HEK293 (cell line): ENCODE measurements around the gene MFSD2B.
"Not testable (repeated sequence)": the region's sequence is repeated elsewhere in the genome, so short reads cannot be mapped to it uniquely, and the experiment has no call there.

Experiments used
- CTCF ChIA-PET: fragments of 350-600 bp; formaldehyde crosslinking; extraction: SDS; loops from one replicate; lab custom pipeline; 2021; ENCODE audit warnings: antibody characterized with exemption; lab: Yijun Ruan, JAX
- POLR2A ChIA-PET: fragments of 300-600 bp; formaldehyde crosslinking; extraction: SDS; loops from one replicate; lab custom pipeline; 2020; ENCODE audit warnings: antibody characterized with exemption, inconsistent platforms; lab: Yijun Ruan, JAX
- H3K27ac ChIP-seq: fragments of 200-500 bp; sonication (Bioruptor generic); 2 replicates; pipeline ENCODE4 v1.5.1; 2014; ENCODE audit warnings: low read depth, low read length, control low read depth, inconsistent platforms; ENCODE audit errors: extremely low read depth
- H3K36me3 ChIP-seq, 2 experiments: fragments of 200-500 bp in 1 of 2; sonication (Bioruptor generic) in 1 of 2; 1 replicate in 1 of 2; 2 replicates in 1 of 2; pipeline ENCODE4 v1.5.1; 2014 to 2017; ENCODE audit warnings: inconsistent platforms in 2 of 2, low read length in 2 of 2; ENCODE audit not compliant: control insufficient read depth in 2 of 2, insufficient read depth in 1 of 2
- H3K4me1 ChIP-seq: fragments of 200-500 bp; sonication (Bioruptor generic); 2 replicates; pipeline ENCODE4 v1.5.1; 2014; ENCODE audit warnings: mild to moderate bottlenecking, low read length, inconsistent platforms; ENCODE audit not compliant: control insufficient read depth, insufficient read depth
- H3K4me3 ChIP-seq: 2 replicates; pipeline ENCODE4 v1.5.1; 2011; ENCODE audit warnings: low read depth, mild to moderate bottlenecking, control low read depth, low read length, moderate library complexity
- H3K9me3 ChIP-seq: fragments of 200-500 bp; sonication (Bioruptor generic); 2 replicates; pipeline ENCODE4 v1.5.1; 2014; ENCODE audit warnings: low read depth, low read length, inconsistent platforms; ENCODE audit not compliant: control insufficient read depth, insufficient read depth
- EGR2 ChIP-seq: fragments of 450-650 bp; formaldehyde crosslinking; IDR thresholded peaks from 2 replicates; pipeline ENCODE4 v1.5.1; 2016; ENCODE audit warnings: low read depth, missing biosample characterization, missing genetic modification characterization
- MYNN ChIP-seq: fragments of 450-650 bp; formaldehyde crosslinking; IDR thresholded peaks from 2 replicates; pipeline ENCODE4 v1.5.1; 2016; ENCODE audit warnings: missing biosample characterization, missing genetic modification characterization, borderline replicate concordance
- PRDM1 ChIP-seq: fragments of 450-650 bp; formaldehyde crosslinking; IDR thresholded peaks from 2 replicates; pipeline ENCODE4; 2016; ENCODE audit warnings: missing biosample characterization, missing genetic modification characterization
- YY1 ChIP-seq: fragments of 450-650 bp; formaldehyde crosslinking; IDR thresholded peaks from 2 replicates; pipeline ENCODE4 v1.5.1; 2018; ENCODE audit warnings: missing biosample characterization, missing genetic modification characterization
- ZBTB8A ChIP-seq: fragments of 450-650 bp; formaldehyde crosslinking; IDR thresholded peaks from 2 replicates; pipeline ENCODE4 v1.5.1; 2016; ENCODE audit warnings: missing biosample characterization, missing genetic modification characterization
- ZNF121 ChIP-seq: fragments of 450-650 bp; formaldehyde crosslinking; IDR thresholded peaks from 2 replicates; pipeline ENCODE4 v1.5.1; 2016; ENCODE audit warnings: missing biosample characterization, missing genetic modification characterization
- ZNF16 ChIP-seq: fragments of 450-650 bp; formaldehyde crosslinking; IDR thresholded peaks from 2 replicates; pipeline ENCODE4 v1.5.1; 2016; ENCODE audit warnings: low read depth, missing biosample characterization, missing genetic modification characterization
- ZNF184 ChIP-seq: fragments of 450-650 bp; IDR thresholded peaks from 2 replicates; pipeline ENCODE4 v1.5.1; 2018; ENCODE audit warnings: missing biosample characterization, mild to moderate bottlenecking, missing genetic modification characterization
- ZNF248 ChIP-seq: fragments of 450-650 bp; formaldehyde crosslinking; IDR thresholded peaks from 2 replicates; pipeline ENCODE4 v1.5.1; 2017; ENCODE audit warnings: missing biosample characterization, missing genetic modification characterization
- ZNF341 ChIP-seq: fragments of 450-650 bp; formaldehyde crosslinking; IDR thresholded peaks from 2 replicates; pipeline ENCODE4; 2016; ENCODE audit warnings: low read depth, missing biosample characterization, missing genetic modification characterization
- ZNF350 ChIP-seq: fragments of 450-650 bp; formaldehyde crosslinking; IDR thresholded peaks from 2 replicates; pipeline ENCODE4 v1.5.0; 2017; ENCODE audit warnings: missing biosample characterization, mild to moderate bottlenecking, missing genetic modification characterization
- ZNF366 ChIP-seq: fragments of 450-650 bp; formaldehyde crosslinking; conservative IDR thresholded peaks from 2 replicates; pipeline ENCODE4 v1.5.1; 2016; ENCODE audit warnings: missing biosample characterization, missing genetic modification characterization
- ZNF555 ChIP-seq: fragments of 450-650 bp; formaldehyde crosslinking; conservative IDR thresholded peaks from 2 replicates; pipeline ENCODE4 v1.5.1; 2017; ENCODE audit warnings: missing biosample characterization, mild to moderate bottlenecking, missing genetic modification characterization, inconsistent platforms
- ZNF610 ChIP-seq: fragments of 450-650 bp; formaldehyde crosslinking; IDR thresholded peaks from 2 replicates; pipeline ENCODE4 v1.5.1; 2016; ENCODE audit warnings: missing biosample characterization, missing genetic modification characterization, borderline replicate concordance
- ZNF626 ChIP-seq: fragments of 450-650 bp; sonication (Bioruptor Pico); formaldehyde crosslinking; IDR thresholded peaks from 2 replicates; pipeline ENCODE4 v1.5.1; 2018; ENCODE audit warnings: missing biosample characterization, missing genetic modification characterization, inconsistent platforms
- ZNF654 ChIP-seq: fragments of 450-650 bp; formaldehyde crosslinking; IDR thresholded peaks from 2 replicates; pipeline ENCODE4 v1.5.1; 2016; ENCODE audit warnings: low read depth, missing biosample characterization, missing genetic modification characterization
- ZNF658 ChIP-seq: fragments of 450-650 bp; formaldehyde crosslinking; IDR thresholded peaks from 2 replicates; pipeline ENCODE4; 2016; ENCODE audit warnings: missing biosample characterization, missing genetic modification characterization
- ZNF707 ChIP-seq: fragments of 450-650 bp; formaldehyde crosslinking; IDR thresholded peaks from 2 replicates; pipeline ENCODE4 v1.5.1; 2016; ENCODE audit warnings: missing biosample characterization, missing genetic modification characterization
- ZNF768 ChIP-seq: fragments of 450-650 bp; formaldehyde crosslinking; IDR thresholded peaks from 2 replicates; pipeline ENCODE4 v1.5.1; 2018; ENCODE audit warnings: missing biosample characterization, mild to moderate bottlenecking, missing genetic modification characterization
- ZNF843 ChIP-seq: fragments of 450-650 bp; formaldehyde crosslinking; IDR thresholded peaks from 2 replicates; pipeline ENCODE4 v1.5.1; 2016; ENCODE audit warnings: missing biosample characterization, missing genetic modification characterization
- TF ChIP-seq, protein P1 (sequence below): fragments of 450-650 bp; formaldehyde crosslinking; IDR thresholded peaks from 2 replicates; pipeline ENCODE4 v1.5.1; 2016; ENCODE audit warnings: missing biosample characterization, missing genetic modification characterization

MFSD2B gene

DNA sequence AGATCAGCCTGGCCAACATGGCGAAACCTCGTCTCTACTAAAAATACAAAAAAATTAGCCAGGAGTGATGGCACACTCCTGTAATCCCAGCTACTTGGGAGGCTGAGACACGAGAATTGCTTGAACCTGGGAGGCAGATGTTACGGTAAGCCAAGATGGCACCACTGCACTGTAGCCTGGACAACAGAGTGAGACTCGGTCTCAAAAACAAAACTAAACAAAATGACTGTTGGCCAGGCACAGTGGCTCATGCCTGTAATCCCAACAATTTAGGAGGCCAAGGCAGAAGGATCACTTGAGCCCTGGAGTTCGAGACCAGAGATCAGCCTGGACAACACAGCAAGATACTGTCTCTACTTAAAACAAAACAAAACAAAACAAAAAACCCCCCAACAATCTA lies 33.2 kb downstream of the MFSD2B start:
- H3K4me3 ChIP-seq, H3K9me3 ChIP-seq, H3K27ac ChIP-seq, H3K4me1 ChIP-seq: not testable (repeated sequence)
- peaks cover 2 to 14% of the 10 kb centered on the region in 2 experiments for H3K36me3 ChIP-seq
- 0 out of 2 replicates have a peak, but pooled peaks have one; percentile 56 for TF ChIP-seq ZNF121 (tag by site-specific recombination)
- ChIA-PET POLR2A (interaction anchor here (1.1 kb wide), 1 partner anchor 116 kb away, joined by 3 read pairs; the partner anchor contains the start of gene ATAD2B), CTCF (interaction anchor here (0.6 to 1.8 kb wide), 2 partner anchors 17 to 20 kb away, joined by 4 to 6 read pairs; no protein-coding TSS in a partner anchor)

DNA sequence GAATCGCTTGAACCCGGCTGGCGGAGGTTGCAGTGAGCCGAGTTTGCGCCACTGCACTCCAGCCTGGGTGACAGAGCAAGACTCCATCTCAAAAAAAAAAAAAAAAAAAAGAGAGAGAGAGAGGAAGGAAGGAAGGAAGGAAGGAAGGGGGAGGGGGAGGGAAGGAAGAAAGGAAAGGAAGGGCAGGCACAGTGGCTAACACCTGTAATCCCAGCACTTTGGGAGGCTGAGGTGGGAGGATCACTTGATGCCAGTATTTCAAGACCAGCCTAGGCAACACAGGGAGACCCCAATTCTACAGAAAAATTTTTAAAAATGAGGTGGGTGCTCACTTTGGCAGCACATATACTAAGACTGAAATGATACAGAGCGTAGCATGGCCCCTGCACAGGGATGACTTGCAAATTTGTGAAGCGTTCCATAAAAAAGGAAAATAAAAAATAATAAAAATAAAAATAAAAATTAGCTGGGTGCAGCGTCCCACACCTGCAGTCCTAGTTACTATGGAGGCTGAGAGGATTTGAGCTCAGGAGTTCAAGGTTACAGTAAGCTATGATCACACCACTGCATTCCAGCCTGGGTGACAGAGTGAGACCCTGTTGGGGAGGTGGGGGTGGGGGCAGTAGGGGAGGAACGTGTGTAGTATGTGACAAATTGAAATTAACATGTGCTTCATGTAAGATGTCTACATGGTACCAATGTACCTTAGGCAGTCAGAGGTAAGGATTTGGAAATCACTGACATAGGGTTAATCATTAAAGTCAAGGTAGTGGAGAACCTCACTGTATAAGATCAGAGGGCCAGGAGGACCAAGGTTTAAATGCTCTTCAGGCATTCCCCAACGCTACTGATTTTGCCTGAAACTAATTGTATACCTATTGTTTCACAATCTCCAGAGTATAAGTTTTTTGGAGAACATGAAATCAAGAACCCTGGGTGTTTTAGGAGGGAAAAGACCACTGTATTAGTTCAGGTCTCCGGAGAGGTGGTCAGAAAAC lies 35.9 kb downstream of the MFSD2B start:
- peaks cover 9% of the 10 kb centered on the region; the same call in 1 of the 2 replicates for H3K4me1 ChIP-seq
- H3K4me3 ChIP-seq = peak overlapping the region; percentile 91
- POLR2A ChIA-PET = interaction anchor here (1.8 to 2.1 kb wide), 2 partner anchors 31 to 119 kb away, joined by 26 to 41 read pairs; partner anchors contain the start of genes ATAD2B and SF3B6
- no peaks in the 10 kb centered on the region; a peak in 1 of 3 replicates for H3K36me3 ChIP-seq
- no peaks in the 10 kb centered on the region for H3K9me3 ChIP-seq
- CTCF ChIA-PET = no interaction called here
- H3K27ac ChIP-seq = no peak overlapping the region
- TF ChIP-seq ZNF610 (tag by site-specific recombination) = no peak
- TF ChIP-seq ZNF366 (tag by site-specific recombination) = 0 out of 2 replicates have a peak, but pooled peaks have one; percentile 26
- no peak for TF ChIP-seq ZNF555 (tag by site-specific recombination)
- TF ChIP-seq ZNF768 (tag by site-specific recombination) = no peak
- no peak for TF ChIP-seq ZBTB8A (tag by site-specific recombination)
- no peak for TF ChIP-seq ZNF626 (tag by site-specific recombination)
- TF ChIP-seq, protein P1, sequence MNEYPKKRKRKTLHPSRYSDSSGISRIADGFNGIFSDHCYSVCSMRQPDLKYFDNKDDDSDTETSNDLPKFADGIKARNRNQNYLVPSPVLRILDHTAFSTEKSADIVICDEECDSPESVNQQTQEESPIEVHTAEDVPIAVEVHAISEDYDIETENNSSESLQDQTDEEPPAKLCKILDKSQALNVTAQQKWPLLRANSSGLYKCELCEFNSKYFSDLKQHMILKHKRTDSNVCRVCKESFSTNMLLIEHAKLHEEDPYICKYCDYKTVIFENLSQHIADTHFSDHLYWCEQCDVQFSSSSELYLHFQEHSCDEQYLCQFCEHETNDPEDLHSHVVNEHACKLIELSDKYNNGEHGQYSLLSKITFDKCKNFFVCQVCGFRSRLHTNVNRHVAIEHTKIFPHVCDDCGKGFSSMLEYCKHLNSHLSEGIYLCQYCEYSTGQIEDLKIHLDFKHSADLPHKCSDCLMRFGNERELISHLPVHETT = no peak
- no peak for TF ChIP-seq EGR2 (tag by site-specific recombination)
- TF ChIP-seq, all 188 proteins: peak for 1

DNA sequence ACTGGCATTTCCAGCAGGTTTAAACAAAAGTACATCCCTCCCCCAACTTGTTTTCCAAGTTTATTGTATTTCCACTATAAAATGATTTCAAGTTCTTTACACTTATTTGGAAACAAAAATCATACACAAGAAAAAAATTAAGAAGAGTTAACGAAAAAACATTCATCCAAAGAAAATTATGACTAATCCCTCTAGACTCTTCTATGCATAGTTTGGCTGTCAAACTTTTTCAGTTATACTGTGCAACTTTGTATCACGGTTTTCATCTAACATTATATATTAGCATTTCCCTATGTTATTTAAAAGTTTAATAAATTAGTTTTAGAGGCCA lies 36.7 kb downstream of the MFSD2B start:
- CTCF ChIA-PET = interaction anchor here (0.5 to 0.7 kb wide), 2 partner anchors 34 to 593 kb away, joined by 3 to 4 read pairs; no protein-coding TSS in a partner anchor
- POLR2A ChIA-PET = interaction anchor here (0.6 to 2.1 kb wide), 10 partner anchors 13 to 136 kb away, joined by 4 to 41 read pairs (median 6); partner anchors contain the start of genes ATAD2B and SF3B6
- H3K27ac ChIP-seq = no peak overlapping the region
- H3K4me3 ChIP-seq = peak overlapping the region; percentile 91
- no peaks in the 10 kb centered on the region for H3K9me3 ChIP-seq
- no peak for TF ChIP-seq YY1 (tag by site-specific recombination)
- TF ChIP-seq ZNF248 = no peak
- TF ChIP-seq ZNF16 = no peak
- TF ChIP-seq ZNF654 (tag by site-specific recombination) = no peak
- no peak for TF ChIP-seq ZNF341 (tag by site-specific recombination)
- no peak for TF ChIP-seq ZNF626 (tag by site-specific recombination)
- TF ChIP-seq ZNF350 = no peak
- no peak for TF ChIP-seq ZNF184 (tag by site-specific recombination)
- no peak for TF ChIP-seq ZNF843
- no peak for TF ChIP-seq PRDM1 (tag by site-specific recombination)
- TF ChIP-seq ZNF658 = no peak
- TF ChIP-seq MYNN = no peak
- no peak for TF ChIP-seq ZNF707
- peaks cover 9% of the 10 kb centered on the region; the same call in 1 of the 2 replicates for H3K4me1 ChIP-seq
- no peaks in the 10 kb centered on the region; a peak in 1 of 3 replicates for H3K36me3 ChIP-seq
